IPS DF 4.7 (cell line): ENCODE data around the gene ELOVL6.
"Not testable (repeated sequence)": the region's sequence is repeated elsewhere in the genome, so short reads cannot be mapped to it uniquely, and the experiment has no call there.

Experiments used
- DNase-seq: peaks from one replicate; pipeline ENCODE4 v3.0.0-alpha.2; 2013; ENCODE audit warnings: low spot score; ENCODE audit errors: extremely low read depth

ELOVL6 gene

DNA sequence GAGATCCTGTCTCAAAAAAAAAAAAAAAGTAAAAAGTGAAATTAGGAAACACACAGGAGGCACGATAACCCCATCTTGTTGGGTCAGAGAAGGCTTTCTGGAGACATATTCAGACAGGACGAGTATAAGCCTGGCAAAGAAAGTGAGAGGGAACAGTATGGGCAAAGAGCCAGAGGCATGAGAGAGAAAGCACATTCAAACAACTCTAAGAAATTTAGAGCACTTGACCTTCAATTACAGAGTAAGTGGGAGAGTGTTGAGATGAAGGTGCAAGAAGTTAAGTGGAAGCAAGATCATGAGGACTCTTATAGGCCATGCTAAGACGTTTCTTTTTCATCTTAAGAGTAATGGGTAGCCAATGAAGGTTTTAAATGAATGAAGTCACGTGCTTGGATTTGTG is 70.4 kb downstream of the ELOVL6 start:
- DNase-seq: no peak

- no peak for DNase-seq
Observed at GRCh38 chr4:110124711-110125110, 73.7 kb downstream of the ELOVL6 start.

DNA sequence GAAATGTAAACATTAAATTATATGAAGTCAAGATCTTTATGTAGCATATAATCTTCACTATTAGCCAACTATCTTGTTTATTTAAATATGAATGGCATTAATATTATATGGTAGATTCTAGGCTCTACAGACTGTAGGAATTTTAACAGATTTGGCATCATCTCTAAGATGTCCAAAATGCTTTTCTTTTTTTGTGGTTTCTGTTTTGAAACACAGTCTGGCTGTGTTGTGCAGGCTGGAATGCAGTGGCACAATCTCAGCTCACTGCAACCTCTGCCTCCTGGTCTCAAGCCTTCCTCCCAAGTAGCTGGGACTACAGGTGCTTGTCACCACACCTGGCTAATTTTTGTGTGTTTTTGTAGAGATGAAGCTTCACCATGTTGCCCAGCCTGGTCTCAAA is 76.2 kb downstream of the ELOVL6 start:
- no peak for DNase-seq

DNA sequence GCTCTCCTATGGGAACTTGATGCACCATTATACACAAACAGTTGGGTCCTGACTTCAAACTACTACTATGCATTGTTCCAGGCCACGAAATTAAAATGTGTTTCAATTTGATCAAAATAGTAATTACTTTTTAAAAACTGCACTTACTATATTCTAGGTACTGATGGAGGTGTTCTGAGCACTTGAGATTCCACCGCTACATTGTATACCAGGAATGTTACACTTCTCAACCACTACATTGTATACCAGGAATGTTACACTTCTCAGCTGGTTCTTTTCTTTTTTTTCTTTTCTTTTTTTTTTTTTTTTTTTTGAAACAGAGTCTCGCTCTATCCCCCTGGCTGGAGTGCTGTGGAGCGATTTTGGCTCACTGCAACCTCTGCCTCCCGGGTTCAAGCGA is 77.9 kb downstream of the ELOVL6 start:
- no peak for DNase-seq

DNA sequence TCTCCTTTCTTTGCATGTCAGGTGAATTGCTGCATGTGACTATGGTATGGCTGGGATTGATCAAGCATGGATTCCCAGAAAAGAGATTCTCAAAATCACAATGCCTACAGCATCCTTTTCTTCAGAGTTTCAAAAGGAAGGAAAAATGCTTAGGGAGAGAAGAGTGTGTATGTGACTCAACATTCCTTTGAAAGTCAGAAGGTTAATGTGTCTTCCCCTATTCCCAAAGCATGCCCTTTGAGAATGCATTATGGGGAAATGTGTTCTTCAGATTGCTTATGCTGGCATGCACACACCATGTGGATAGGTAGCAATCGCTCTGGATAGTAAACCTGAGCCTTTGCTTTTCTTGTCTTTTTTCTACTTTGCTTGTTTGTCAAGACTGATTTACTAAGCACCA is 78.5 kb downstream of the ELOVL6 start:
- no peak for DNase-seq

GRCh38 chr4:110119337-110119736 is 79.1 kb downstream of the ELOVL6 start:
- DNase-seq: no peak

GRCh38 chr4:110112056-110112455 is 86.4 kb downstream of the ELOVL6 start:
- DNase-seq: no peak

- no peak for DNase-seq
Observed at GRCh38 chr4:110109455-110109854, 89.0 kb downstream of the ELOVL6 start.

GRCh38 chr4:110108960-110109359 is 89.5 kb downstream of the ELOVL6 start:
- DNase-seq: no peak

GRCh38 chr4:110108422-110108821 is 90.0 kb downstream of the ELOVL6 start:
- DNase-seq: no peak

DNA sequence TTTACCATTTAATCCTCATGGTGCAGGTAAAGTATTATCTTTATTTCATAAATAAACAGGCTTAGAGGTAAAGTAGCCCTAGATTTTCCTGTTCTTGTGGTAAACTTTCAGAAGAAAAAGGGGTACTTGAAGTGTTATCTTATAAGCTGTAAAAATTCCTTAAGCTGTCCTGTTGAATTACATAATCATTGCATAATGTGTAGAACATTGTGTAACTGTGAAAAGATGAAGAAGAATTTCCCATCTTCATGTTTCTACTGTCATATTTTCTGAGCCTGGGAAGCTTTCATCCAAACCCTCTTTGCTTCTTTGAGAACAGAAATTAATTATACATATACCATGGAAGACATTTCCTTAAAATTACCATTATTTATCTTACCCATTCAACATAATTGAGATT is 90.5 kb downstream of the ELOVL6 start:
- DNase-seq: no peak

- no peak for DNase-seq
Observed at GRCh38 chr4:110106931-110107296, 91.5 kb downstream of the ELOVL6 start.

- no peak for DNase-seq
Observed at GRCh38 chr4:110104661-110105060, 93.8 kb downstream of the ELOVL6 start.

- no peak for DNase-seq
Observed at GRCh38 chr4:110099638-110100037, 98.8 kb downstream of the ELOVL6 start.

DNA sequence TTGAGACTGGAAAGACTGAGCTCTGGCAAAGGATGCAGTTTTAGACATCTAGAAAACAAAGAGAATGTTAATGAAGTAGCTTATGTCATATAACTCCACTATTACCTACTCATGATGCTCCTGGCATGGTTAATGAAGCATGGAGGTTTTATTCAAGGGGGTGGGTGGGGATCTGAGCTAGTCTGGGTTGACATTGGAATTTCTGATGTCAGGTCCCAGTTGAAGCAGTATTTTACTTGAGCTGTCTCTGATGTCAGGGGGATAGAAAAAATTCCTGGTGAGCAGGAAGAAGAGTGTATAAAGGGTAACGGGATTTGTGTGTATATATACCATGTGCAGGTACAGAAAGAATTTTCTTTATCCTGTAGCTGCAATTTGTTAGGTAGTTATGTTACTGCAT is 102.0 kb downstream of the ELOVL6 start:
- no peak for DNase-seq

- DNase-seq: no peak
Observed at GRCh38 chr4:110092646-110093045, 105.8 kb downstream of the ELOVL6 start.

GRCh38 chr4:110091434-110092140 is 106.8 kb downstream of the ELOVL6 start:
- DNase-seq: no peak

- DNase-seq: no peak
Observed at GRCh38 chr4:110088670-110089069, 109.7 kb downstream of the ELOVL6 start.

GRCh38 chr4:110087070-110087708 is 111.2 kb downstream of the ELOVL6 start:
- DNase-seq: no peak

DNA sequence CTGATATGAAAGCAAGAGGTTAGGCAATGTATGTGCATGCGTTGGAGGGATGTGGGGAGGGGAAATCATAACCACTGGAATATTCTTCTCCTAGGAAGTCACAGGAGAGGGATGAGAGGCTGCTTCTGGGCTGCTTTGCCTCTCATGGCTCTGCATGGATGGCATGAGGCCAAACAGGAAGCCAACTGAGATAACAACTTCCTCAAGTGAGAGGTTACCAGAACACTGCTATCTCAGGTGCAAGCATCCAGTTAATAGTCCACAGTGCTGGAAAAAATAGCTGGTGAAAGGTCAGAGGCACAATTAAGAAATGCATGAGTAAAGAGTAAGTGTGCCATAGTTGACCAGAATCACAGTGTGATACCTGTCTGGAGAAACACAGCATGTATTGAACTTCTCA is 113.3 kb downstream of the ELOVL6 start:
- DNase-seq: no peak

- no peak for DNase-seq
Observed at GRCh38 chr4:110084154-110084553, 114.3 kb downstream of the ELOVL6 start.

GRCh38 chr4:110078148-110078547 is 120.3 kb downstream of the ELOVL6 start:
- DNase-seq: not testable (repeated sequence)

- not testable (repeated sequence) for DNase-seq
Observed at GRCh38 chr4:110076828-110077227, 121.6 kb downstream of the ELOVL6 start.
